HG02678 (cell line): Measurements from ENCODE around the gene MIF.
"Not testable (repeated sequence)": the region's sequence is repeated elsewhere in the genome, so short reads cannot be mapped to it uniquely, and the experiment has no call there.

Experiments
- ATAC-seq: cut with Tn5 transposase; IDR thresholded peaks from one replicate; pipeline ENCODE4 v1.9.1; 2021; ENCODE audit warnings: mild to moderate bottlenecking, moderate library complexity; ENCODE audit not compliant: unreplicated experiment

The MIF gene

GRCh38 chr22:23893945-23894709, at the start of gene MIF:
Gene MIF, plus strand, starts transcription at chr22:23894383. Its CDS starts 92 bp downstream, at chr22:23894475.
- peak; percentile 81 for ATAC-seq

- ATAC-seq: no peak
Measured at GRCh38 chr22:23844739-23845202, 49.4 kb upstream of the MIF start.

- ATAC-seq: no peak
Measured at GRCh38 chr22:23845265-23846080, 48.7 kb upstream of the MIF start.

- no peak for ATAC-seq
Measured at GRCh38 chr22:23846081-23846469, 48.1 kb upstream of the MIF start.

- no peak for ATAC-seq
Measured at GRCh38 chr22:23847310-23847920, 46.8 kb upstream of the MIF start.

GRCh38 chr22:23847991-23848864, 46.0 kb upstream of the MIF start:
- no peak for ATAC-seq

- no peak for ATAC-seq
Measured at GRCh38 chr22:23849009-23850006, 44.9 kb upstream of the MIF start.

GRCh38 chr22:23850136-23850611, 44.0 kb upstream of the MIF start:
- ATAC-seq: peak; percentile 61

GRCh38 chr22:23856721-23857605, 37.2 kb upstream of the MIF start:
- ATAC-seq: peak; percentile 40

GRCh38 chr22:23857606-23858483, 36.3 kb upstream of the MIF start, which contains the start of gene SLC2A11:
Gene SLC2A11, plus strand, starts transcription at chr22:23857875. Its CDS starts 125 bp downstream, at chr22:23858000.
- ATAC-seq: peak; percentile 94

- no peak for ATAC-seq
Measured at GRCh38 chr22:23858484-23858815, 35.7 kb upstream of the MIF start.

GRCh38 chr22:23859201-23859600, 35.0 kb upstream of the MIF start:
- ATAC-seq: no peak

GRCh38 chr22:23860187-23860586, 34.0 kb upstream of the MIF start:
- ATAC-seq: not testable (repeated sequence)

- ATAC-seq: no peak
Measured at GRCh38 chr22:23862103-23862502, 32.1 kb upstream of the MIF start.

GRCh38 chr22:23864499-23865154, 29.6 kb upstream of the MIF start:
- ATAC-seq: not testable (repeated sequence)

- ATAC-seq: no peak
Measured at GRCh38 chr22:23868580-23868979, 25.6 kb upstream of the MIF start.

- ATAC-seq: no peak
Measured at GRCh38 chr22:23874871-23875270, 19.3 kb upstream of the MIF start.
